GM12874 (cell line): Measurements from ENCODE around the gene FEM1A.

Source experiments
- CTCF ChIP-seq: IDR thresholded peaks from 2 replicates; pipeline ENCODE4 v1.5.1; 2011; ENCODE audit warnings: low read depth, mild to moderate bottlenecking, control low read depth, low read length, moderate library complexity; ENCODE audit not compliant: insufficient read depth

FEM1A gene

GRCh38 chr19:4791183-4792018 lies at the start of gene FEM1A:
Gene FEM1A, plus strand, starts transcription at chr19:4791734. Its CDS starts 121 bp downstream, at chr19:4791855.
- TF ChIP-seq CTCF, result peak; percentile 96

GRCh38 chr19:4742723-4743646 lies 48.5 kb upstream of the FEM1A start:
- no peak for TF ChIP-seq CTCF

- no peak for TF ChIP-seq CTCF
Observed at GRCh38 chr19:4744451-4745174, 46.9 kb upstream of the FEM1A start.

GRCh38 chr19:4745986-4746385 lies 45.5 kb upstream of the FEM1A start:
- no peak for TF ChIP-seq CTCF

- TF ChIP-seq CTCF, result no peak
Observed at GRCh38 chr19:4748185-4748584, 43.3 kb upstream of the FEM1A start.

- no peak for TF ChIP-seq CTCF
Observed at GRCh38 chr19:4748589-4748988, 42.9 kb upstream of the FEM1A start.
